Adrenal gland (tissue), 12 donors: ENCODE data around the gene CRYBA4. TPM values are rescaled to one million over a fixed set of nuclear protein-coding genes. Genes with fewer than 3 reads are reported as not detected.

ENCODE experiments used
- DNase-seq, 7 donors: peaks; one replicate each; pipeline ENCODE4 v3.0.0-alpha.2; 2019 to 2020
- H3K27ac ChIP-seq, 5 donors: fragments of 200-600 bp; sonication (generic) in 4 of 5; 1 replicate in 3 of 5; 2 replicates in 2 of 5; pipeline versions ENCODE4 v1.5.1 to v1.8.0; 2016 to 2020; ENCODE audit warnings: mild to moderate bottlenecking in 1 of 5
- H3K27me3 ChIP-seq: fragments of 200-600 bp; 2 replicates; pipeline ENCODE4 v1.8.0; 2021
- H3K36me3 ChIP-seq, 2 donors: fragments of 200-600 bp; replicated peaks in 1 of 2; 1 replicate in 1 of 2; 2 replicates in 1 of 2; pipeline versions ENCODE4 v1.5.1 to v1.8.0; 2018 to 2022
- H3K4me1 ChIP-seq, 2 donors: fragments of 200-600 bp; replicated peaks in 1 of 2; 1 replicate in 1 of 2; 2 replicates in 1 of 2; pipeline versions ENCODE4 v1.5.1 to v1.8.0; 2018 to 2021
- H3K4me3 ChIP-seq, 4 donors: fragments of 200-600 bp; sonication (generic) in 3 of 4; one replicate each; pipeline ENCODE4 v1.5.1; 2016 to 2018
- H3K9me3 ChIP-seq, 3 donors: fragments of 200-600 bp; sonication (generic) in 1 of 3; replicated peaks in 1 of 3; 1 replicate in 2 of 3; 2 replicates in 1 of 3; pipeline versions ENCODE4 v1.5.1 to v1.8.0; 2016 to 2021
- CTCF ChIP-seq, 6 experiments: fragments of 450-650 bp in 4 of 6; fragments of 200-600 bp in 2 of 6; sonication (generic) in 1 of 6; IDR thresholded peaks; 1 replicate in 5 of 6; 2 replicates in 1 of 6; pipeline versions ENCODE4 v1.5.1 to v1.8.0; 2016 to 2021; ENCODE audit warnings: antibody characterized with exemption in 6 of 6, mild to moderate bottlenecking in 2 of 6, moderate library complexity in 1 of 6
- POLR2A ChIP-seq, 2 donors: fragments of 450-650 bp; IDR thresholded peaks; one replicate each; pipeline ENCODE4 v1.6.1; 2017; ENCODE audit warnings: antibody characterized with exemption in 2 of 2, mild to moderate bottlenecking in 2 of 2, moderate library complexity in 1 of 2
- WGBS, 4 donors: extraction: QIAGEN DNeasy Blood & Tissue Kit in 2 of 4; methylation state at CpG; one replicate each; pipeline versions ENCODE4 v1.1.5 to v1.1.7; 2013 to 2017; 5-methylcytosine and 5-hydroxymethylcytosine counted together
- intact Hi-C, 2 donors: fragments of 100-400 bp; cut with DNase I; formaldehyde crosslinking; loops; one replicate each; pipeline versions ENCODE4 v1.14.1 to v1.15.0; 2022 to 2023
- polyA plus RNA-seq, 3 donors: library from polyadenylated mRNA; stranded (reverse); fragments of 200-250 nt in 2 of 3; fragments of 350-450 nt in 1 of 3; fragmentation: Illumina TruSeq in 1 of 3; extraction: RNeasy Lipid Tissue Mini Kit (QIAGEN cat#74804) in 1 of 3; gene quantifications; one replicate each; pipeline ENCODE4 v1.2.3, GENCODE V29; 2013 to 2014
- total RNA-seq, 9 donors: library from RNA; depleted of rRNA in 4 of 9; stranded (reverse); fragments of >200 nt in 4 of 9; fragments of 120-200 nt in 1 of 9; fragmentation: NEBNext Ultra II Directional in 1 of 9; extraction: Animal tissue kit (Norgen Biotek cat#: 25700) in 1 of 9; gene quantifications; one replicate each; pipeline versions ENCODE4 v1.1.0 to v1.2.4, GENCODE V29; 2013 to 2023
- donor health status: healthy with polysubstance abuse.
- donor health status: Bipolar disorder and iron deficiency.
- donor health status: DM: yes; HTN: yes; CAD: no.
- donor health status: DM: no; HTN: no; CAD: no.
- donor health status: DM: no; HTN: no; CAD: no.
- donor health status: DM: yes; HTN: yes; CAD: no.

The CRYBA4 gene
- total and polyA plus RNA-seq, 12 donors: not detected

GRCh38 chr22:26667140-26667539, 45.4 kb downstream of the CRYBA4 start:
- intact Hi-C loops: no loop called here
- TF ChIP-seq CTCF (IDR thresholded peaks at IDR 0.05): no peak
- no peak for TF ChIP-seq POLR2A (IDR thresholded peaks at IDR 0.05)
- Histone ChIP-seq H3K36me3 (no peaks in the 10 kb centered on the region), H3K4me3 (no peak overlapping the region), H3K27me3 (no peaks in the 10 kb centered on the region), H3K4me1 (peaks cover 0 to 3% of the 10 kb centered on the region in 2 donors), H3K9me3 (no peaks in the 10 kb centered on the region), H3K27ac (no peak overlapping the region)
- DNase-seq: no peak
- 61 to 82% (median 74%) methylated on average over 4 to 13 of the region's 13 CpGs for WGBS, 4 donors

DNA sequence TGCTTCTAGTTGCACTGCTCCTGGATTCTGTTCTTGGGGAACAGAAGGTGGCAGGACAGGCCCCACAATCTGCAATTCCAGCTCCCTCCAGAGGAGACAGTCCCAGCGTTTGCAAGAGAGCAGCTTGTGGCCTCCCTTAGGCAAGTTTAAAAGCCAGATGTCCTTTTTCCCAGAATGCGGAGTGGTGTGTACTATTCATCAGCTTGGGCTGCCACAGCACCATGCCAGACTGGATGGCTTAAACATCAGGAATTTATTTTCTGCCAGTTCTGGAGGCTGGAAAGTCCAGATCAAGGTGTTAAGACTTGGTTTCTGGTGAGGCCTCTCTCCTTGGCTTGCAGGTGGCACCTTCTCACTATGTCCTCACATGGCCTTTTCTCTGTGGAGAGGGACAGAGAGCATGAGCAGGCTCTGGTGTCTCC, 47.3 kb downstream of the CRYBA4 start:
- Histone ChIP-seq H3K4me3 (no peak overlapping the region), H3K27ac (no peak overlapping the region), H3K4me1 (peaks cover 9 to 16% of the 10 kb centered on the region in 2 donors), H3K9me3 (no peaks in the 10 kb centered on the region), H3K36me3 (no peaks in the 10 kb centered on the region), H3K27me3 (no peaks in the 10 kb centered on the region)
- DNase-seq: peak in 3 of 7 donors; percentile 27 to 50 (median 44)
- intact Hi-C loops: no loop called here
- TF ChIP-seq POLR2A (IDR thresholded peaks at IDR 0.05) (no peak), CTCF (IDR thresholded peaks at IDR 0.05) (peak in 5 of 6 experiments; percentile 14 to 41 (median 31))
- WGBS, 4 donors: 0 to 54% (median 48%) methylated on average over 1 to 2 of the region's 2 CpGs

GRCh38 chr22:26670459-26670858, 48.7 kb downstream of the CRYBA4 start:
- H3K27me3 ChIP-seq: no peaks in the 10 kb centered on the region
- H3K4me1 ChIP-seq: peaks cover 15 to 25% of the 10 kb centered on the region in 2 donors
- no peaks in the 10 kb centered on the region for H3K9me3 ChIP-seq
- intact Hi-C loops: no loop called here
- WGBS, 4 donors: 66 to 81% (median 75%) methylated on average over 4 of the region's 4 CpGs
- no peaks in the 10 kb centered on the region for H3K36me3 ChIP-seq
- TF ChIP-seq POLR2A (IDR thresholded peaks at IDR 0.05): no peak
- no peak overlapping the region for H3K4me3 ChIP-seq
- DNase-seq: no peak
- H3K27ac ChIP-seq: no peak overlapping the region

DNA sequence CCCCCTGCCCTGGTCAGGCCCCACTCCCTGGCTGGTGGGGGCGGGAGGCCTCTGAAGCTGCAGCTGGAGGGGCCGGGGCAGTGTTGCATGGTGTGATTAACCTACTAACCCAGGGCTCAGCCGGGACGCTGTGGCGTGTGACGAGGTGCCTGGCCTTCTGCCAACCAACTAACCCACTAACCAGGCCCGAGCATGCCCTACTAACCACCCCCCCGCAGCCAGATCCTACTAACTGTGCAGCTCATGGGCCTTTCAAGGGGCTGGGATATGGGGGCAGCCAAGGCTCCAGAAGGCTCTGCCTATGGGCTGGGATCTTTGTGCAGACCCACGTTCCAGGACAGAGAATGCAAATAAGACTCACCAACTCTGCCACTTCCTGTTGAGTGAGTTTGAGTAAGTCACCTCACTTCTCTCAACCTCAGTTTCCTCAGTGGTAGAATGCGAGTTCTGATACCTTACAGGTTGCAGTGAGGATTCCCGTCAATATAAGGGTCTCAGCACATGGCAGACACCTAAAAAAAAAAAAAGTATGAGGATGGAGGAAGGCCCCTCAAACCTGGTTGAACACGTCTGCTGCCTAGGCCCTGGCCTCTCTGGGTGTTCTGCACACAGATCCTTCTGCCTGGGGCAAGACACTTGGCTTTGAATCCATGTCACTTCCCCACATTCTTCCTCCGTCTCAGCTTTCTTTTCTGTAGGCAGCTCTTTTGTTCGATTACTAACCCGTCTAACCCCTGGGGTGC, 49.7 kb downstream of the CRYBA4 start:
- H3K4me3 ChIP-seq: no peak overlapping the region
- WGBS, 4 donors: 81 to 90% (median 83%) methylated on average over 7 to 15 of the region's 15 CpGs
- no peaks in the 10 kb centered on the region for H3K36me3 ChIP-seq
- peak overlapping the region in 3 of 5 donors; percentile 87 to 97 (median 97) for H3K27ac ChIP-seq
- TF ChIP-seq CTCF (IDR thresholded peaks at IDR 0.05): no peak
- no peak for TF ChIP-seq POLR2A (IDR thresholded peaks at IDR 0.05)
- peak in 5 of 7 donors; percentile 19 to 80 (median 48) for DNase-seq
- H3K27me3 ChIP-seq: no peaks in the 10 kb centered on the region
- peaks cover 15 to 25% of the 10 kb centered on the region in 2 donors for H3K4me1 ChIP-seq
- no peaks in the 10 kb centered on the region for H3K9me3 ChIP-seq
- intact Hi-C loops: no loop called here
